Measurements from ENCODE around the gene C1orf232.

Gene C1orf232

GRCh38 chr1:26177182-26177684, 8.5 kb upstream of the C1orf232 start, which contains the start of gene CNKSR1:
TSS of gene CNKSR1 (plus strand) at chr1:26177491. CDS start at chr1:26177548, 57 bp downstream.
- no peak for DNase-seq (ENCODE audit: low read depth)

- no peak for DNase-seq (ENCODE audit: low read depth)
These were observed 6.6 kb upstream of the C1orf232 start for GRCh38 chr1:26175346-26175745.

GRCh38 chr1:26171084-26172072, 2.6 kb upstream of the C1orf232 start, which contains the start of gene ZNF593OS:
TSS of gene ZNF593OS (minus strand) at chr1:26171832. CDS start at chr1:26171661, 171 bp downstream.
- DNase-seq (ENCODE audit: low read depth): no peak

- no peak for DNase-seq (ENCODE audit: low read depth)
These were observed 1.7 kb upstream of the C1orf232 start for GRCh38 chr1:26170472-26170821.

- peak; percentile 71 for DNase-seq (ENCODE audit: low read depth)
These were observed 1.1 kb upstream of the C1orf232 start, which contains the start of gene ZNF593 for GRCh38 chr1:26169669-26170471. TSS of gene ZNF593 (plus strand) at chr1:26169908. CDS start at chr1:26169984, 76 bp downstream.

- DNase-seq (ENCODE audit: low read depth): no peak
These were observed 413 bp upstream of the C1orf232 start for GRCh38 chr1:26169198-26169554.

- DNase-seq (ENCODE audit: low read depth): no peak
These were observed 2.0 kb downstream of the C1orf232 start for GRCh38 chr1:26166719-26167281.

- no peak for DNase-seq (ENCODE audit: low read depth)
These were observed 3.6 kb downstream of the C1orf232 start for GRCh38 chr1:26164861-26165842.

- DNase-seq (ENCODE audit: low read depth): no peak
These were observed 4.5 kb downstream of the C1orf232 start for GRCh38 chr1:26164036-26164860.

- DNase-seq (ENCODE audit: low read depth): no peak
These were observed 5.1 kb downstream of the C1orf232 start for GRCh38 chr1:26163684-26164035.

- DNase-seq (ENCODE audit: low read depth): no peak
These were observed 6.5 kb downstream of the C1orf232 start for GRCh38 chr1:26162220-26162709.

- no peak for DNase-seq (ENCODE audit: low read depth)
These were observed 7.1 kb downstream of the C1orf232 start for GRCh38 chr1:26161415-26162219.

GRCh38 chr1:26160527-26161414, 8.0 kb downstream of the C1orf232 start:
- DNase-seq (ENCODE audit: low read depth): no peak

GRCh38 chr1:26159743-26160039, 9.1 kb downstream of the C1orf232 start:
- DNase-seq (ENCODE audit: low read depth): no peak

GRCh38 chr1:26158908-26159742, 9.6 kb downstream of the C1orf232 start, which contains the start of gene FAM110D:
TSS of gene FAM110D (plus strand) at chr1:26159079. CDS start at chr1:26161292, 2,213 bp downstream.
- no peak for DNase-seq (ENCODE audit: low read depth)

- no peak for DNase-seq (ENCODE audit: low read depth)
These were observed 10.4 kb downstream of the C1orf232 start for GRCh38 chr1:26158271-26158907.

Measured in GM04504 (cell line).